H1 (cell line): ENCODE data around the gene MAN2C1. TPM values are rescaled to one million over a fixed set of nuclear protein-coding genes. Genes with fewer than 3 reads are reported as not detected.
A peak's percentile ranks its signal among the peaks of the same experiment; 100 is the strongest.

Experiments used
- CTCF ChIA-PET: fragments of 300-600 bp; sonication (Branson Sonifier 250); formaldehyde crosslinking; loops from one replicate; lab custom pipeline; 2021; ENCODE audit not compliant: partially characterized antibody; lab: Charles Lee
- POLR2A ChIA-PET: fragments of 300-600 bp; sonication (Branson Sonifier 250); formaldehyde crosslinking; loops from one replicate; lab custom pipeline; 2021; ENCODE audit warnings: inconsistent platforms; ENCODE audit not compliant: partially characterized antibody; lab: Charles Lee
- DNase-seq, 2 experiments: peaks; one replicate each; pipeline versions ENCODE4 v3.0.0 to v3.0.0-alpha.2; 2010 to 2022; ENCODE audit warnings: low spot score in 2 of 2, low read depth in 1 of 2, mixed read lengths in 1 of 2
- FAIRE-seq: peaks from 2 replicates; lab custom pipeline; 2011; peaks lifted over from hg19 to GRCh38; lab: Jason Lieb, UNC
- H2AFZ ChIP-seq: 2 replicates; pipeline ENCODE4 v1.8.1; 2012; ENCODE audit warnings: low read length, inconsistent platforms
- H2AK5ac ChIP-seq: 2 replicates; pipeline ENCODE4 v1.6.1; 2013; ENCODE audit warnings: low read depth, low read length
- H2BK120ac ChIP-seq: replicated peaks from 2 replicates; pipeline ENCODE3; 2013; ENCODE audit warnings: low read depth, low read length, inconsistent platforms
- H2BK12ac ChIP-seq: 2 replicates; pipeline ENCODE4 v1.6.1; 2013; ENCODE audit warnings: low read depth, low read length
- H2BK15ac ChIP-seq: 2 replicates; pipeline ENCODE4 v1.6.1; 2013; ENCODE audit warnings: low read length
- H2BK20ac ChIP-seq: 2 replicates; pipeline ENCODE4 v1.6.1; 2013; ENCODE audit warnings: low read length
- H2BK5ac ChIP-seq: 2 replicates; pipeline ENCODE4 v1.6.1; 2013; ENCODE audit warnings: low read depth, low read length
- H3K14ac ChIP-seq: 2 replicates; pipeline ENCODE4 v1.6.1; 2013; ENCODE audit warnings: inconsistent platforms; ENCODE audit not compliant: insufficient read length
- H3K18ac ChIP-seq: 2 replicates; pipeline ENCODE4 v1.6.1; 2013; ENCODE audit warnings: low read length; ENCODE audit errors: extremely low read depth
- H3K23ac ChIP-seq: 2 replicates; pipeline ENCODE4 v1.6.1; 2013; ENCODE audit warnings: inconsistent platforms; ENCODE audit not compliant: insufficient read length
- H3K23me2 ChIP-seq: 2 replicates; pipeline ENCODE4 v1.6.1; 2013; ENCODE audit warnings: low read depth, low read length
- H3K27ac ChIP-seq: 2 replicates; pipeline ENCODE4 v1.6.1; 2011; ENCODE audit warnings: low read depth, low read length, inconsistent platforms
- H3K27me3 ChIP-seq, 4 experiments: replicated peaks in 1 of 4; 1 replicate in 1 of 4; 2 replicates in 3 of 4; pipeline versions ENCODE4 v1.6.1 to v1.8.1; 2011 to 2013; ENCODE audit warnings: low read length in 3 of 4, mild to moderate bottlenecking in 3 of 4, inconsistent platforms in 2 of 4, mixed read lengths in 2 of 4, moderate library complexity in 1 of 4; ENCODE audit not compliant: control insufficient read depth in 3 of 4, insufficient read depth in 3 of 4; ENCODE audit errors: extremely low read depth in 1 of 4
- H3K36me3 ChIP-seq, 4 experiments: 2 replicates each; pipeline versions ENCODE4 v1.6.1 to v1.8.1; 2011 to 2013; ENCODE audit warnings: mild to moderate bottlenecking in 4 of 4, low read length in 3 of 4, moderate library complexity in 2 of 4, control low read depth in 1 of 4, inconsistent platforms in 1 of 4; ENCODE audit not compliant: insufficient read depth in 4 of 4, control insufficient read depth in 2 of 4
- H3K4ac ChIP-seq: replicated peaks from 2 replicates; pipeline ENCODE3; 2013; ENCODE audit warnings: low read length, low read depth, mixed read lengths, inconsistent platforms; ENCODE audit not compliant: insufficient read length
- H3K4me1 ChIP-seq, 4 experiments: replicated peaks in 1 of 4; 1 replicate in 1 of 4; 2 replicates in 3 of 4; pipeline versions ENCODE4 v1.6.1 to v1.8.1; 2011 to 2013; ENCODE audit warnings: low read length in 3 of 4, inconsistent platforms in 2 of 4, mixed read lengths in 1 of 4; ENCODE audit not compliant: insufficient read depth in 4 of 4, control insufficient read depth in 3 of 4
- H3K4me2 ChIP-seq, 2 experiments: 2 replicates each; pipeline versions ENCODE4 v1.6.1 to v1.8.1; 2011 to 2013; ENCODE audit warnings: low read depth in 2 of 2, low read length in 2 of 2, control low read depth in 1 of 2, inconsistent platforms in 1 of 2, mild to moderate bottlenecking in 1 of 2; ENCODE audit not compliant: insufficient read depth in 1 of 2
- H3K4me3 ChIP-seq, 4 experiments: fragments of 200-600, 300-600 bp in 1 of 4; sonication (generic), shearing (Covaris generic), sonication (Bioruptor Twin) in 1 of 4; 2 replicates each; pipeline versions ENCODE4 v1.5.1 to v1.8.1; 2011 to 2016; ENCODE audit warnings: low read length in 4 of 4, low read depth in 3 of 4, control low read depth in 2 of 4, inconsistent platforms in 2 of 4, mild to moderate bottlenecking in 2 of 4, mixed read lengths in 1 of 4, moderate library complexity in 1 of 4; ENCODE audit not compliant: insufficient read depth in 2 of 4; ENCODE audit errors: extremely low read depth in 1 of 4
- H3K56ac ChIP-seq: replicated peaks from 2 replicates; pipeline ENCODE3; 2013; ENCODE audit warnings: low read depth, mild to moderate bottlenecking, mixed read lengths, low read length, inconsistent platforms; ENCODE audit not compliant: insufficient read length
- H3K79me1 ChIP-seq: 2 replicates; pipeline ENCODE4 v1.6.1; 2013; ENCODE audit warnings: low read depth, low read length, control low read depth
- H3K79me2 ChIP-seq, 2 experiments: 2 replicates each; pipeline versions ENCODE4 v1.6.1 to v1.8.1; 2012 to 2013; ENCODE audit warnings: low read length in 2 of 2, mild to moderate bottlenecking in 2 of 2, inconsistent platforms in 1 of 2; ENCODE audit not compliant: insufficient read depth in 2 of 2, control insufficient read depth in 1 of 2
- H3K9ac ChIP-seq, 4 experiments: replicated peaks in 1 of 4; 1 replicate in 1 of 4; 2 replicates in 3 of 4; pipeline versions ENCODE4 v1.6.1 to v1.8.1; 2011 to 2013; ENCODE audit warnings: low read depth in 3 of 4, low read length in 3 of 4, control low read depth in 2 of 4, mild to moderate bottlenecking in 2 of 4, moderate library complexity in 2 of 4, inconsistent platforms in 1 of 4; ENCODE audit errors: extremely low read depth in 1 of 4
- H3K9me3 ChIP-seq, 2 experiments: 2 replicates each; pipeline versions ENCODE4 v1.6.1 to v1.8.1; 2012 to 2013; ENCODE audit warnings: mild to moderate bottlenecking in 2 of 2, moderate library complexity in 2 of 2, control low read depth in 1 of 2, inconsistent platforms in 1 of 2, low read depth in 1 of 2, low read length in 1 of 2, mixed read lengths in 1 of 2; ENCODE audit not compliant: insufficient read depth in 2 of 2
- H4K20me1 ChIP-seq, 2 experiments: replicated peaks in 1 of 2; 2 replicates each; pipeline versions ENCODE3 to v1.8.1; 2011 to 2013; ENCODE audit warnings: inconsistent platforms in 2 of 2, low read length in 2 of 2, mild to moderate bottlenecking in 1 of 2; ENCODE audit not compliant: insufficient read depth in 2 of 2, control insufficient read depth in 1 of 2
- H4K5ac ChIP-seq: 2 replicates; pipeline ENCODE4 v1.6.1; 2013; ENCODE audit warnings: low read length, low read depth, mixed read lengths, inconsistent platforms; ENCODE audit not compliant: insufficient read length
- H4K8ac ChIP-seq: 2 replicates; pipeline ENCODE4 v1.8.0; 2013; ENCODE audit warnings: mild to moderate bottlenecking, moderate library complexity, low read length, inconsistent platforms; ENCODE audit not compliant: insufficient read depth; ENCODE audit errors: extremely low read depth
- H4K91ac ChIP-seq: replicated peaks from 2 replicates; pipeline ENCODE3; 2013; ENCODE audit warnings: low read length, mixed read lengths, inconsistent platforms; ENCODE audit not compliant: insufficient read length
- POLR2A ChIP-seq, 2 experiments: IDR thresholded peaks; 1 replicate in 1 of 2; 2 replicates in 1 of 2; pipeline ENCODE4 v1.6.1; 2011; ENCODE audit warnings: low read depth in 2 of 2, low read length in 2 of 2, mild to moderate bottlenecking in 2 of 2; ENCODE audit errors: control extremely low read depth in 1 of 2
- RBBP5 ChIP-seq: IDR thresholded peaks from 2 replicates; pipeline ENCODE4 v1.7.1; 2012; ENCODE audit warnings: low read depth, mild to moderate bottlenecking, inconsistent platforms, low read length, moderate library complexity, borderline replicate concordance
- WGBS, 2 experiments: shearing (Covaris generic) in 1 of 2; methylation state at CpG; one replicate each; pipeline versions ENCODE4 v1.1.6 to v1.1.7; 2013 to 2015; ENCODE audit warnings: low lambda C conversion rate in 2 of 2, mixed read lengths in 2 of 2, inconsistent platforms in 1 of 2, low coverage in 1 of 2, missing lambda C conversion rate in 1 of 2; ENCODE audit not compliant: insufficient replicate concordance in 2 of 2, insufficient coverage in 1 of 2, insufficient read length in 1 of 2; ENCODE audit errors: extremely low coverage in 1 of 2, missing lambda C conversion rate in 1 of 2; 5-methylcytosine and 5-hydroxymethylcytosine counted together
- polyA plus RNA-seq, 7 experiments: library from polyadenylated mRNA; depleted of rRNA in 3 of 7; stranded (reverse) in 5 of 7; unstranded in 2 of 7; fragments of >200 nt in 5 of 7; fragments of 200-250 nt in 2 of 7; gene quantifications; 1 replicate in 5 of 7; 2 replicates in 1 of 7; 4 replicates in 1 of 7; pipeline versions ENCODE4 v1.2.1 to v1.2.3, GENCODE V29; 2011 to 2013; ENCODE audit warnings: missing spikeins in 2 of 7, mixed read lengths in 2 of 7
- total RNA-seq: library from RNA; stranded (reverse); fragmentation: NEBNext Ultra II Directional; extraction: Animal tissue kit (Norgen Biotek cat#: 25700); gene quantifications from 2 replicates; pipeline ENCODE4 v1.2.1, GENCODE V29; 2021

MAN2C1 gene
- total and polyA plus RNA-seq, 2 of the 8 experiments (the other 6 are each of a cell fraction or from before 2014, with no cell fraction given), result 56.3 to 88.9 TPM

DNA sequence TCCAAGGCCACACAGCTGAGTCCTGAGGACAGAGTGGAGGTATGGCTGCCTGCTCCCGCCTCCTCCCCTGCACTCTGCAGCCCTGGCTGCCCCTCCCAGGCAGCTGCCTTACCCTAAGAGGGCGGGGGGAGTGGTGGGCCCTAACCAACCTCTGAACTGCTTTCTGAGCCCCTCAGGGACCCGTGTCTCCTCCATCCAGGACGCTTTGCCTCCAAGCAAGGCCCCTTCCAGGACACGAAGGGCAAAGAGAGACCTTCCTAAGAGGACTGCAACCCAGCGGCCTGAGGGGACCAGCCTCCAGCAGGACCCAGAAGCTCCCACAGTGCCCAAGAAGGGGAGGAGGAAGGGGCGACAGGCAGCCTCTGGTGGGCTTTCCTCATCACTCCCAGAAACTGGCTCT, 14.0 kb downstream of the MAN2C1 start:
- Histone ChIP-seq H3K18ac (no peak overlapping the region), H3K36me3 (peaks cover 0 to 15% (median 1%) of the 10 kb centered on the region in 4 experiments; a peak in 4 of 8 replicates), H3K23me2 (no peaks in the 10 kb centered on the region), H3K9ac (no peak overlapping the region), H2BK12ac (no peak overlapping the region), H3K79me1 (no peaks in the 10 kb centered on the region; the same call in 1 of the 2 replicates), H3K4me3 (no peak overlapping the region), H3K79me2 (no peaks in the 10 kb centered on the region), H2AFZ (no peak overlapping the region), H2BK15ac (no peak overlapping the region), H3K9me3 (no peaks in the 10 kb centered on the region), H3K56ac (no peak overlapping the region), H3K23ac (no peak overlapping the region), H3K27me3 (peaks cover 0 to 7% (median 0%) of the 10 kb centered on the region in 4 experiments; a peak in 2 of 7 replicates), H4K5ac (no peak overlapping the region), H4K20me1 (peaks cover 0 to 5% of the 10 kb centered on the region in 2 experiments), H2BK120ac (no peak overlapping the region), H3K4me2 (no peak overlapping the region), H2BK20ac (no peak overlapping the region), H3K27ac (no peak overlapping the region), H3K14ac (no peak overlapping the region), H4K91ac (no peak overlapping the region), H3K4ac (no peak overlapping the region), H3K4me1 (no peaks in the 10 kb centered on the region), H2AK5ac (no peak overlapping the region), H2BK5ac (no peak overlapping the region), H4K8ac (no peak overlapping the region)
- CTCF ChIA-PET, result interaction anchor here (1.6 to 2.5 kb wide), 2 partner anchors 9 to 243 kb away, joined by 5 to 11 read pairs; no protein-coding TSS in a partner anchor
- FAIRE-seq (no peak), DNase-seq (no peak)
- POLR2A ChIA-PET, result interaction anchor here (1.2 to 8.2 kb wide), 7 partner anchors 7 to 26 kb away, joined by 3 to 69 read pairs (median 8); partner anchors contain the start of genes MAN2C1 and NEIL1
- TF ChIP-seq RBBP5 (no peak), POLR2A (IDR thresholded peaks at IDR 0.05; ENCODE audit: control extremely low read depth in 1 of 2, low read depth in 2 of 2, low read length in 2 of 2) (0 out of 3 replicates have a peak, but pooled peaks of 1 of the 2 experiments have one; percentile 16)
- 92% methylated on average over 7 of the region's 7 CpGs; no CpG with 5 or more reads in 1 of the 2 experiments for WGBS, 2 experiments
